ENCODE measurements around the gene SIGLEC7.

SIGLEC7 gene

GRCh38 chr19:51142119-51142518 is at the start of gene SIGLEC7:
Gene SIGLEC7, plus strand, starts transcription at chr19:51142301. Its CDS starts 69 bp downstream, at chr19:51142370.
- no peak for DNase-seq (ENCODE audit: low spot score)

- no peak for DNase-seq (ENCODE audit: low spot score)
Observed at GRCh38 chr19:51093101-51093500, 49.0 kb upstream of the SIGLEC7 start.

- no peak for DNase-seq (ENCODE audit: low spot score)
Observed at GRCh38 chr19:51093510-51094345, 48.4 kb upstream of the SIGLEC7 start.

DNA sequence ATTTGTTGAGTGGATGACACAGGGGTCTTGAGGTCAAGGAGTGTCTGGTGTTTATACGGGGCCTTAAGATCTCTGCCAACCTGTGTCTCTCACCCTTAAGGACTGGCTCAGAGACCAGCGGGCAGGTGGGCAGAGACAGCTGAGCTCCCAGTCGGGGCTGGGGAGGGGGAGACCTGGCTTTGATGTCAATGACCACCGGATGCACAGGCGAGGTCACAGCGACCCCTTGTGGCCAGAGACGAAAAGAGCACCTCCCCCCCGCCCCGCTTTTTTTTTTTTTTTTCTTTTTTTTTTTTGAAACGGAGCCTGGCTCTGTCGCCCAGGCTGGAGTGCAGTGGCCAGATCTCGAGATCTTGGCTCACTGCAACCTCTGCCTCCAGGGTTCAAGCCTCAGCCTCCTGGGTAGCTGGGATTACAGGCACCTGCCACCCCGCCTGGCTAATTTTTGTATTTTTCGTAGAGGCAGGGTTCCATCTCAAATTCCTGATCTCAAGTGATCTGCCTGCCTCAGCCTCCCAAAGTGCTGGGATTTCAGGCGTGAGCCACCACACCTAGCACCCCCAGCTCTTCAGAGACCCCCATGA is 47.3 kb upstream of the SIGLEC7 start:
- DNase-seq (ENCODE audit: low spot score), result peak; percentile 52

DNA sequence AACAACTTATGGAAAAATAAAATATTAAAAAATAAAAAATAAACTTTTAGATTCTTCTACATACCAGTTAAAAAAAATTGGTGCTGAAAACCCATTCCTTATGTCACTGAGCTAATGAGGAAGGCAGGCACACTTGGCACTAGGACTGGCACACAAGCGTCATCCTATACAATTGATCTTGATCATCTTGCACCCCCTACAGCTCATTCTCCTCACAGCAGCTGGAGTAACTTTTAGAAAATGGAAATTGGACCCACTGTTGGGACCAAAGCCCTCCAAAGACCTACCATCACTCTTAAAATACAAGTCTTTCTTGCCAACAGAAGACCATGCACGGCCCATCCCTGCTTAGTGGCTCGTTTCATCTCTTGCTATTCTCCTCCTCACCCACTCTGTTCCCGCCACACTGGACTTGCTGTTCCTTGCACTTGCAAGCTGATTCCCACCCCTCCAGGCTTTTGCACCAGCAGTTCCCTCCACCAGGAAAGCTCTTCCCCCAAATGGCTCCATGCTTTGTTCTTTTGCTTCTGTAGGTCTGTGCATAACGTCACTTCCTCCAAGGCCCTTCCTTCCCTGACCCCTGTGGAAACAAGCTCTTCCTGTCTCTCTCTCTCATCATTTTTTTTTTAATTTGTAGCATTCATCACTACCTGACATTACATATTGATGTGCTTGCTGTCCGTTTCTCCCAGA is 45.5 kb upstream of the SIGLEC7 start:
- DNase-seq (ENCODE audit: low spot score), result no peak

- peak; percentile 72 for DNase-seq (ENCODE audit: low spot score)
Observed at GRCh38 chr19:51097166-51097738, 44.8 kb upstream of the SIGLEC7 start.

DNA sequence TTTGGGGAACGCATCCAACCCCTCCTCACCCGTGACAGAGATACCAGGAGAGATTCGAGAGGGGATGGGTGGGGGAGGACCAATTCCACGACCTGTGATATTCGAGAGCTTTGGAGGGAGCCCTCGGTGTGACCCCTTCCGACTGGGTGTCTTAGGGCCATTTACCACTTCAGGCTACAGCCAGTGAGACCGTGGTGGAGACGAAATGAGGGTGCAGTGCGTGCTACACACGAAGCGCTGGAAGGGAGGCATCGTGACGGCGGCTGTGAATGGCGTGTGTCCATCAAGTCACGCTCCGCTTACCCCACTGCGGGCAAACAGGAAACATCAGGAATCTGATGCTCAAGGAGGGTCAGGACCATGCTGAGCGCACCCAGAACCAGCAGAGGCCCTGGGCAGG is 44.3 kb upstream of the SIGLEC7 start:
- DNase-seq (ENCODE audit: low spot score), result no peak

GRCh38 chr19:51098365-51099046 is 43.6 kb upstream of the SIGLEC7 start:
- no peak for DNase-seq (ENCODE audit: low spot score)

DNA sequence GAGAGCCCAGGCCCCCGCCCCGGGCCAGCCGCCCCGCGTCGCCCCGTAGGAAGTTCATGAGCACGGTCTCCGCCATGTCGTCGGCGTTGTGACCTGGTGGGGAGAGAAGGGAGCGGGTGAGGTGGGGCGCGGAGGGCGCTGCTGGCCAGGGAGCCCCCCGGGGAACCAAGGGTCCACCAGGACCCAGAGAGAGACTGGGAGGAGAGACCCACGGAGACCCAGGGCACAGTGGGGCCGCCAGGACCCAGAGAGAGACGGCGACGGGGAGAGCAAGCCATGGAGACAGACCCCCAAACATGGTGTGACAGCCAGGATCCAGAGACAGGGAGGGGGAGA is 43.1 kb upstream of the SIGLEC7 start:
- no peak for DNase-seq (ENCODE audit: low spot score)

- no peak for DNase-seq (ENCODE audit: low spot score)
Observed at GRCh38 chr19:51100601-51101000, 41.5 kb upstream of the SIGLEC7 start.

GRCh38 chr19:51101171-51101865 is 40.8 kb upstream of the SIGLEC7 start:
- no peak for DNase-seq (ENCODE audit: low spot score)

GRCh38 chr19:51102991-51103390 is 39.1 kb upstream of the SIGLEC7 start:
- no peak for DNase-seq (ENCODE audit: low spot score)

GRCh38 chr19:51103926-51104341 is 38.2 kb upstream of the SIGLEC7 start:
- no peak for DNase-seq (ENCODE audit: low spot score)

GRCh38 chr19:51107406-51108065 is 34.6 kb upstream of the SIGLEC7 start:
- no peak for DNase-seq (ENCODE audit: low spot score)

- DNase-seq (ENCODE audit: low spot score), result peak; percentile 96
Observed at GRCh38 chr19:51108066-51108804, 33.9 kb upstream of the SIGLEC7 start, which contains the start of gene CTU1. Gene CTU1, minus strand, starts transcription at chr19:51108409. Its CDS starts 3,840 bp downstream, at chr19:51104569.

DNA sequence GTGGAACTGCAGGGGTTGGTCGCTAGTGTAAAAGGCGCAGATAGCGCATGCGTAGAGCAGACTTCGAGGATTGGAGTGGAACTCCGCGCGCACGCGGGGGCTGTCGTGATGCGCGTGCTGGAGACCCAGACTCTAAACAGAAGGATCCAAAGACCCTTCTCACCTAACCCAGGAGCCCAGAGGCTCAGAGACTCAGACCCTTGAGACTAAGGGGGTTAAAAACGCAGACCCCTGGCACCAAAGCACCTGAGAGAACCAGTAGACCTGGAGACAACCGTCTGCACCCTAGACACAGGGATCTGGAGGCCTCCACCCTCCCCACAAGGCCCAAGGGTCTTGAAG is 33.3 kb upstream of the SIGLEC7 start:
- no peak for DNase-seq (ENCODE audit: low spot score)

DNA sequence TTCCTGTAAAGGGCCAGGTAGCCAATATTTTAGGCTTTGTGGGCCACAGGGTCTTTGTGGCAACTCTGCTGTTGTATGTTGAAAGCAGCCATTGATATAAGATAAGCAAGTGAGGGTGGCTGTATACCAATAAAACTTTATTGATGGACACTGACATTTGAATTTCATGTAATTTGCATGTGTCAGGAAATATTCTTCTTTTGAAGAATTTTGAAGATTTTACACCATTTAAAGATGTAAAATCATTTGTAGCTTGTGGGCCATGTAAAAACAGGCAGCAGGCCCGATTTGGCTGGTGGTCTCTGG is 31.5 kb upstream of the SIGLEC7 start:
- DNase-seq (ENCODE audit: low spot score), result no peak

DNA sequence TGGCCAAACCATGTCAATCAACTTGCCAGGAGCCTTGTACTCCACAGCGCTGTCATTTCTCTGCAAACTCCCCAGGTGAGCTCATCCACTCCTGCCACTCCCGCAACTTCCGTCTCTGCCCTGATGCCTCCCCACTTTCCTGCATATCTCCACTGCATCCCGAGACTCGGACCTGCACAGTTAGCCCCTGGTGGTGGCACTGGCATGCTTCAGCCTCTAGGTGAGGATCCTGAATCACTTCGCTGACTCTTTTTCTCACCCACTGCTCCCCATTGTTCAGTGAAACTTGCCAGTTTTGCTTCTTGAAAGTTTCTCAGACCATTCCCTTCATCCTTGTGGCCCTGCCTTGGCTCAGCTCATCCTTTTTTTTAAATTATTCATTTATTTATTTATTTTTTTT is 30.5 kb upstream of the SIGLEC7 start:
- DNase-seq (ENCODE audit: low spot score), result no peak

DNA sequence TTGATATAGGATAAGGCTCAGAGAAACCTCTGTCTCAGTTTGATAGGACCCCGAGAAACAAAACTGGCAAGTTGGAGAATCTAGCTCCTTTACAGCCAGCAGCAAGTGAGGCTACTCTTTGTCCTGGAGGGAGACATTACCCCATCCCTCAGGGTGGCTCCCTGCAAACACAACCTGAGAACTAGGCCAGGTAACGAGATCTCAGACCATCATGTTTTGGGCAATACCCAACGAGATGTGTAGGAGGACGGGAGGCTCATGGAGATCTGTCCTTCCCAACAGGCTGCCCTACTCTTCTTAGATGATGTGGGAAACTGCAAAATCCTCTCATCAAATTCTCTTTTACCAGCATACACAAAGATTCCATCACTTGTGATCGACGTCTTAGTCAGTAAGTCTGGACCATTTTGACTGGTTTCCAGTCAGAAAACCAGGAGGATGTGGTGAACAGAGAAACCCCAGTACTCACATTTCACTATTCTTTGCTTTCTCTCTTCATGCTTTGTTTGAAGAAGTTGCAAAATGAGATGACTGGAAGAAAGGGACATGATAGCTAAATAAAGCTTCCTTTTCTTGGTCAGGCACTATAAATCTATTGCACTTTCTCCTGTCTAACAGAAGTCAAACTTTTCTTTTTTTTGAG is 27.9 kb upstream of the SIGLEC7 start:
- no peak for DNase-seq (ENCODE audit: low spot score)

GRCh38 chr19:51116736-51117286 is 25.3 kb upstream of the SIGLEC7 start:
- no peak for DNase-seq (ENCODE audit: low spot score)

Data from germinal center (tissue), 1 donor.